HG03558 (cell line): ENCODE measurements around the gene MRPL18.

Experiments
- ATAC-seq: cut with Tn5 transposase; IDR thresholded peaks from one replicate; pipeline ENCODE4 v1.9.1; 2021; ENCODE audit warnings: moderate number of reproducible peaks; ENCODE audit not compliant: unreplicated experiment; ENCODE audit errors: extremely low read depth

MRPL18 gene

DNA sequence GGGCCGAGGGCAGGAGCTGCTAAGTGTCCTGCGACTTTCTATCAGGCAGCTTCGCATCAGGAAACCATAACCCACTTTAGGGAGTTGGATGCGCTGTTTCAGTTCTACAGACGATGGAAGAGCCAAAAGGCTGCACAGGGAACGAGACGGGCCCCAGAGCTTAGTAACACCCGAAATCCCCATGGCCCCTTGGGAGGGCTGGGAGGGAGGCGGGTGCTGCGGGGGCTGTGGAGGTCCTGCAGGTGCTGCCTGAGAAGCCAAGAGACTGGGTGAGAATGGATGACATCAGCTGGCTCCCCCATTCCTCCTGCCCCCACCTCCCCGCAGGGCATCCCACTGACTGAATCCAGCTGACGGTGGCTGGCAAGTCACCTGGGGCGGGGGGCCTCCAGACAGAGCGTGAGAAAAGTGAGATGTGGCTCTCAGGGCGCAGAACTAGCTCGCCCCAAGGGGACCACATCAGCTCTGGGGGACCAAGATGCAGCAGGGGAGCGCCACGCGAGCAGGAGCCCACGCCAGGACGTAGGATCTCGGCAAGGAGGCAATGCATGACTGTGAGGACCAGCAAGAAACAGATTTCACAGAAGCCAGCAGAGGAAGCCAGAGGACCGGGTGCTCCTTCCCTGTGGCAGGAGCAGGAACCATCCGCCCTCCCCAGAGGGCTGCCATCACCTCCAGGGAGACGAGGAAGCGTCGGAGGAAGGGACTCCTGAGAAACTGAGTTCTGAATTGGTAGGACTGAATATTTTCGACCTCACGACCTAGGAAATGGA lies 46.6 kb downstream of the MRPL18 start:
- no peak for ATAC-seq

DNA sequence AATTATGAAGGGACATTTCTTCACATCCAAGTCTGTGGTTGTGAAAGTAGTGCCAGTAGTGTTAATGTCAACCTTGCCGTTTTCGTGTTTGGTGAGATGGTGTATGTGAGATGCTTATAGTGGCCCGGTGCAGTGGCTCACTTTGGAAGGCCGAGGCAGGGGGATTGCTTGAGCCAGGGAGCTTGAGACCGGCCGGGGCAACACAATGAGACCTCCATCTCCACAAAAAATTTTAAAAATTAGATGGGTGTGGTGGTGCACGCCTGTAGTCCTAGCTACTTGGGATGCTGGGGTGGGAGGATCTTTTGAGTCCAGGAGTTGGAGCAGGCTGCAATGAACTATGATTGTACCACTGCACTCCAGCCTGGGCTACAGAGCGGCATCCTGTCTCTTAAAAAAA lies 47.2 kb downstream of the MRPL18 start:
- no peak for ATAC-seq

- ATAC-seq, result no peak
Observed at GRCh38 chr6:159838020-159838744, 47.9 kb downstream of the MRPL18 start.

- ATAC-seq, result no peak
Observed at GRCh38 chr6:159842035-159842434, 51.8 kb downstream of the MRPL18 start.

DNA sequence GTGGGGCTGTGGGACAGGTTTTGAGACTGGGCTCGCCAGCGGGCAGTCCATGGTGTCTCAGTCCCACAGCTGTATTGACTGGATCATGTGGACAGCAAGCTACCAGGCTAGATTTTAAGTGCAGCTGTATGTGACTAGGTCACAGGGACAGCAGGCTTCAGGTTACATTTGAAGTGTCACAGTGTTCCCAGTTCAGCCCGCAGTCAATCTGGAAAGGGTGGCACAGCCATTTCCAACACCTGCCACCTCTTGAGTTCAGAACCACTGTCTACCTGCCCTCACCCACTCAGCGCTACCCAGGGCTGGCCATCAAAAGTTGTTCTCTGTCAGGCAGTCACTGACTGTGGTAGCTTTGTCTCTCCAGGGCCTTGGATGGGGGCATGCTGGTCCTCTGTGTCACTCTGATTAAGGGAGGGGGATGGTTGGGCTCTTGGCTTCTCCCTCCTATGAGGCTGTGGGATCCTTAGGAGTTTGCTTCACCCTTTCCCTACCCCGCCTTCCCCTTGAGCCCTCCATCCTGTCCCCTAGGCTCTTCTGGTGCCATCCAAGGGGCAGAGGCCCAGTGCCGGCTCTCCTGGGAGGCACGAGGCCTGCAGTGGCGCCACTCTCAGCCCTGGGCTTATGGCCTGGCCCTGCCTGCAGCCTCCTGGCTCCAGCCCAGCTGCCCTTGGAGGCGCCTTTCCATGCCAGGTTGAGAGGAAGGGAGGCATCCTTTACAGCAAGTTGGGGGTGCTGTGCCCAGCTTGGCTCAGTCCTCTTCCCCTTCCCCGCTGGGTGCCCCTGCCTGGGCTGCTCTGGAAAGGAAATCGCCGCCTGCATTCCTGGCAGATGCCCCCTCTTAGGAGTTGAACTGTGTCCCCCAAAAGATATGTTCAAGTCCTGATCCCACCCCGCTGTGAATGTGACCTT lies 54.7 kb downstream of the MRPL18 start:
- no peak for ATAC-seq
